HepG2 (cell line): ENCODE results near the gene ESPNL. TPM values are rescaled to one million over a fixed set of nuclear protein-coding genes. Genes with fewer than 3 reads are reported as not detected.

Experiments used
- ATAD3A ChIP-seq: sonication (generic); formaldehyde crosslinking; IDR thresholded peaks from 2 replicates; pipeline ENCODE4 v1.4.0; 2020; ENCODE audit warnings: missing genetic modification reagents
- ELF3 ChIP-seq: IDR thresholded peaks from 2 replicates; pipeline ENCODE4 v1.6.1; 2016; ENCODE audit warnings: missing genetic modification reagents, missing compliant biosample characterization
- KDM4B ChIP-seq: sonication (generic); formaldehyde crosslinking; IDR thresholded peaks from 2 replicates; pipeline ENCODE4 v1.4.0; 2020; ENCODE audit warnings: missing genetic modification reagents
- MAF1 ChIP-seq: sonication (generic); formaldehyde crosslinking; IDR thresholded peaks from 2 replicates; pipeline ENCODE4 v1.5.0; 2020; ENCODE audit warnings: missing genetic modification reagents, borderline replicate concordance
- MBD4 ChIP-seq: IDR thresholded peaks from 2 replicates; pipeline ENCODE4 v1.6.1; 2012; ENCODE audit warnings: low read length, inconsistent platforms, borderline replicate concordance
- MTF1 ChIP-seq: sonication (generic); formaldehyde crosslinking; IDR thresholded peaks from 2 replicates; pipeline ENCODE4 v1.5.0; 2020; ENCODE audit warnings: missing genetic modification reagents
- NR3C1 ChIP-seq: sonication (generic); formaldehyde crosslinking; IDR thresholded peaks from 2 replicates; pipeline ENCODE4 v1.4.0; 2020; ENCODE audit warnings: missing genetic modification reagents
- ONECUT2 ChIP-seq: sonication (generic); formaldehyde crosslinking; IDR thresholded peaks from 2 replicates; pipeline ENCODE4 v1.4.0; 2020; ENCODE audit warnings: missing genetic modification reagents
- RNF2 ChIP-seq: fragments of 450-650 bp; conservative IDR thresholded peaks from 2 replicates; pipeline ENCODE4 v1.6.1; 2016; ENCODE audit warnings: low read depth
- SKI ChIP-seq: fragments of 450-650 bp; IDR thresholded peaks from one replicate; pipeline ENCODE4 v1.6.1; 2018; ENCODE audit warnings: mild to moderate bottlenecking; ENCODE audit not compliant: partially characterized antibody
- STAT5B ChIP-seq: sonication (generic); formaldehyde crosslinking; IDR thresholded peaks from 2 replicates; pipeline ENCODE4 v1.4.0; 2020; ENCODE audit warnings: missing genetic modification reagents
- ZNF407 ChIP-seq: sonication (generic); formaldehyde crosslinking; IDR thresholded peaks from one replicate; pipeline ENCODE4 v1.5.1; 2020; ENCODE audit warnings: mild to moderate bottlenecking, missing genetic modification reagents; ENCODE audit errors: not compliant biosample characterization
- ZNF589 ChIP-seq: sonication (generic); formaldehyde crosslinking; conservative IDR thresholded peaks from 2 replicates; pipeline ENCODE4 v1.8.0; 2022; ENCODE audit warnings: mild to moderate bottlenecking, moderate library complexity, missing genetic modification reagents
- ZSCAN21 ChIP-seq: sonication (generic); formaldehyde crosslinking; IDR thresholded peaks from 2 replicates; pipeline ENCODE4 v1.8.0; 2022; ENCODE audit warnings: mild to moderate bottlenecking, missing genetic modification reagents, moderate library complexity, borderline replicate concordance
- polyA plus RNA-seq, 8 experiments: library from polyadenylated mRNA; depleted of rRNA in 3 of 8; stranded (reverse) in 7 of 8; unstranded in 1 of 8; fragments of >200 nt; fragmentation: Illumina TruSeq in 4 of 8; extraction: Trizol in 4 of 8; gene quantifications; 2 replicates each; pipeline versions ENCODE4 v1.2.1 to v1.2.3, GENCODE V29; 2011 to 2016; ENCODE audit warnings: low read depth in 4 of 8, missing spikeins in 1 of 8, mixed read lengths in 1 of 8; ENCODE audit not compliant: insufficient read depth in 1 of 8
- total RNA-seq, 5 experiments: library from RNA; depleted of rRNA; stranded (reverse); fragments of >200 nt; fragmentation: Illumina TruSeq; extraction: Trizol; gene quantifications; 2 replicates each; pipeline ENCODE4 v1.2.3, GENCODE V29; 2016; ENCODE audit warnings: low read depth in 1 of 5
- TF ChIP-seq, protein P1 (sequence below): sonication (generic); formaldehyde crosslinking; IDR thresholded peaks from 2 replicates; pipeline ENCODE4 v1.5.0; 2020; ENCODE audit warnings: mild to moderate bottlenecking, missing genetic modification reagents, moderate library complexity
- TF ChIP-seq, protein P2 (sequence below): sonication (generic); formaldehyde crosslinking; IDR thresholded peaks from 2 replicates; pipeline ENCODE4 v1.4.0; 2020; ENCODE audit warnings: missing genetic modification reagents, borderline replicate concordance

ESPNL gene
- total and polyA plus RNA-seq, 2 of the 13 experiments (the other 11 are each of a cell fraction or from before 2014, with no cell fraction given): 0.45 to 0.80 TPM

DNA sequence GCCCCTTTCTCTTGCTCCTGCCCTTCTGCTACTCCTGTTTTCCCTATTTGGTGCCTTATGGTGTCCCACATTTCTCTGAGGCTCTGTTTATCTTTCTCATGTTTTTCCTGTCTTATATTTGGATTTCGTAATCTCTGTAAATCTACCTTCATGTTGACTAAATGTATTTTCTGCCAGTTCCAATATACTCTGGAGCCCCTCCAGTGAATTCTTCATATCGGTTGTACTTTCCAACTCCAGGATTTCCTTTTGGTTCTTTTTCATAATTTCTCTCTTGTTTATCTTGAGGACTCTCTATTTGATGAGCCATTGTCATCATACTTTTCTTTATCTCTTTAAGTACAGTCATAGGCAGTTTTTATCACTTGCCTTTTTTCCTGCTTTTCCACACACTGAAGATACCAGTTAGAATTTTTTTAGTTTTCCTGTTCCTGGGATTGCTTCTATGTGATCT lies 20.2 kb upstream of the ESPNL start (continued):
- no peak for TF ChIP-seq ZNF407 (CRISPR knock-in tag)
- TF ChIP-seq ATAD3A (CRISPR knock-in tag): no peak
- TF ChIP-seq ZSCAN21: no peak
- no peak for TF ChIP-seq NR3C1
- TF ChIP-seq RNF2: no peak
- TF ChIP-seq ZNF589: no peak; the same call in 1 of the 2 replicates
- peak; percentile 57 for TF ChIP-seq SKI
- TF ChIP-seq ONECUT2 (CRISPR knock-in tag): no peak
- TF ChIP-seq MTF1 (CRISPR knock-in tag): no peak
- TF ChIP-seq STAT5B (CRISPR knock-in tag): 0 out of 2 replicates have a peak, but pooled peaks have one; percentile 25
- TF ChIP-seq ELF3 (CRISPR knock-in tag): peak; percentile 98
- TF ChIP-seq, protein P1, sequence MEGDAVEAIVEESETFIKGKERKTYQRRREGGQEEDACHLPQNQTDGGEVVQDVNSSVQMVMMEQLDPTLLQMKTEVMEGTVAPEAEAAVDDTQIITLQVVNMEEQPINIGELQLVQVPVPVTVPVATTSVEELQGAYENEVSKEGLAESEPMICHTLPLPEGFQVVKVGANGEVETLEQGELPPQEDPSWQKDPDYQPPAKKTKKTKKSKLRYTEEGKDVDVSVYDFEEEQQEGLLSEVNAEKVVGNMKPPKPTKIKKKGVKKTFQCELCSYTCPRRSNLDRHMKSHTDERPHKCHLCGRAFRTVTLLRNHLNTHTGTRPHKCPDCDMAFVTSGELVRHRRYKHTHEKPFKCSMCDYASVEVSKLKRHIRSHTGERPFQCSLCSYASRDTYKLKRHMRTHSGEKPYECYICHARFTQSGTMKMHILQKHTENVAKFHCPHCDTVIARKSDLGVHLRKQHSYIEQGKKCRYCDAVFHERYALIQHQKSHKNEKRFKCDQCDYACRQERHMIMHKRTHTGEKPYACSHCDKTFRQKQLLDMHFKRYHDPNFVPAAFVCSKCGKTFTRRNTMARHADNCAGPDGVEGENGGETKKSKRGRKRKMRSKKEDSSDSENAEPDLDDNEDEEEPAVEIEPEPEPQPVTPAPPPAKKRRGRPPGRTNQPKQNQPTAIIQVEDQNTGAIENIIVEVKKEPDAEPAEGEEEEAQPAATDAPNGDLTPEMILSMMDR (CRISPR knock-in tag): no peak
- no peak for TF ChIP-seq MAF1 (CRISPR knock-in tag)
- peak; percentile 95; the same call in 1 of the 2 replicates for TF ChIP-seq MBD4
- TF ChIP-seq, protein P2, sequence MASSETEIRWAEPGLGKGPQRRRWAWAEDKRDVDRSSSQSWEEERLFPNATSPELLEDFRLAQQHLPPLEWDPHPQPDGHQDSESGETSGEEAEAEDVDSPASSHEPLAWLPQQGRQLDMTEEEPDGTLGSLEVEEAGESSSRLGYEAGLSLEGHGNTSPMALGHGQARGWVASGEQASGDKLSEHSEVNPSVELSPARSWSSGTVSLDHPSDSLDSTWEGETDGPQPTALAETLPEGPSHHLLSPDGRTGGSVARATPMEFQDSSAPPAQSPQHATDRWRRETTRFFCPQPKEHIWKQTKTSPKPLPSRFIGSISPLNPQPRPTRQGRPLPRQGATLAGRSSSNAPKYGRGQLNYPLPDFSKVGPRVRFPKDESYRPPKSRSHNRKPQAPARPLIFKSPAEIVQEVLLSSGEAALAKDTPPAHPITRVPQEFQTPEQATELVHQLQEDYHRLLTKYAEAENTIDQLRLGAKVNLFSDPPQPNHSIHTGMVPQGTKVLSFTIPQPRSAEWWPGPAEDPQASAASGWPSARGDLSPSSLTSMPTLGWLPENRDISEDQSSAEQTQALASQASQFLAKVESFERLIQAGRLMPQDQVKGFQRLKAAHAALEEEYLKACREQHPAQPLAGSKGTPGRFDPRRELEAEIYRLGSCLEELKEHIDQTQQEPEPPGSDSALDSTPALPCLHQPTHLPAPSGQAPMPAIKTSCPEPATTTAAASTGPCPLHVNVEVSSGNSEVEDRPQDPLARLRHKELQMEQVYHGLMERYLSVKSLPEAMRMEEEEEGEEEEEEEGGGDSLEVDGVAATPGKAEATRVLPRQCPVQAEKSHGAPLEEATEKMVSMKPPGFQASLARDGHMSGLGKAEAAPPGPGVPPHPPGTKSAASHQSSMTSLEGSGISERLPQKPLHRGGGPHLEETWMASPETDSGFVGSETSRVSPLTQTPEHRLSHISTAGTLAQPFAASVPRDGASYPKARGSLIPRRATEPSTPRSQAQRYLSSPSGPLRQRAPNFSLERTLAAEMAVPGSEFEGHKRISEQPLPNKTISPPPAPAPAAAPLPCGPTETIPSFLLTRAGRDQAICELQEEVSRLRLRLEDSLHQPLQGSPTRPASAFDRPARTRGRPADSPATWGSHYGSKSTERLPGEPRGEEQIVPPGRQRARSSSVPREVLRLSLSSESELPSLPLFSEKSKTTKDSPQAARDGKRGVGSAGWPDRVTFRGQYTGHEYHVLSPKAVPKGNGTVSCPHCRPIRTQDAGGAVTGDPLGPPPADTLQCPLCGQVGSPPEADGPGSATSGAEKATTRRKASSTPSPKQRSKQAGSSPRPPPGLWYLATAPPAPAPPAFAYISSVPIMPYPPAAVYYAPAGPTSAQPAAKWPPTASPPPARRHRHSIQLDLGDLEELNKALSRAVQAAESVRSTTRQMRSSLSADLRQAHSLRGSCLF (CRISPR knock-in tag): no peak
- peak; percentile 94 for TF ChIP-seq KDM4B (CRISPR knock-in tag)
